ENCODE results near the gene PPP1R3D.
"Not testable (repeated sequence)": the region's sequence is repeated elsewhere in the genome, so short reads cannot be mapped to it uniquely, and the experiment has no call there.

Gene PPP1R3D, protein sequence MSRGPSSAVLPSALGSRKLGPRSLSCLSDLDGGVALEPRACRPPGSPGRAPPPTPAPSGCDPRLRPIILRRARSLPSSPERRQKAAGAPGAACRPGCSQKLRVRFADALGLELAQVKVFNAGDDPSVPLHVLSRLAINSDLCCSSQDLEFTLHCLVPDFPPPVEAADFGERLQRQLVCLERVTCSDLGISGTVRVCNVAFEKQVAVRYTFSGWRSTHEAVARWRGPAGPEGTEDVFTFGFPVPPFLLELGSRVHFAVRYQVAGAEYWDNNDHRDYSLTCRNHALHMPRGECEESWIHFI

DNA sequence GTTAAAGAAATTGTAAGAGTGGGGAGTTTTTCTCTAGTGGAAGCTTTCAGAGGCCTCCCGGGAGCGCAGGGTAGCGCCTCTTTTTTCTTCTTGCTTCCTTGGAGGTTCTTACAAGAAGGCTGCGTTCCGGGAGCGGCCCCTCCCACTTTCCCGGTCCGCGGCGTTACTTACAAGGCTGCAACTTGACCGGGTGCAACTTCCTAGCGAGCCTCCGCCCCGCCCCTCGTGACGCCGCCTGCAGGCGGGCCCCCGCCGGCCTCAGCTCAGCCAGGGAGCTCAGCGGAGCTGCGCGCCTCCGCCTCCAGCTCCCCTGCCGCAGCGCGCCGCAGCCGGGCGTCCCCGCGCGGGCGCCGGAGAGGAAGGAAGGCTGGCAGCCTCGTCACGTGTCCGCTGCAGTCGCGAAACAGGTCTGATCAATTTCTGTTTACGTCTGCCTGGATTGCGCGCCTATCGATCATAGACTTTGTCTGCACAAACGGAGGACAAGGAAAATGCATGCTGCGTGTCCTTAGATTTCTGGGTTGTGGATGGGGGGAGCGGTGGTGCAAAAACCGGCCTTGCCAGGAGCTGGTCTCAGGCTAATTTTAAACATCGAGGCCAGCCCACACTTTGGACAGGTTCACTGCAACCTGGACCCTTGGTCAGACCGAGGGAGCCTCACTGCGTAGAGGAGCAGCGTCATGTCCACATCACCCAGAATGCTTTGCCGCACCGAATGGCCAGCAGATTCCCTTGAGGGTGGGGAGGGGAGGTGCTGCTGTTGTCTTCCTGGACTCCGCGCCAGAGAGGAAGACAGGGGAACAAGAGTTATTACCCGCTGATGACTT lies at the start of gene PPP1R3D, which contains the start of gene FAM217B:
PPP1R3D (minus strand) TSS at position 177 of the 827 bp plus-strand sequence. CDS start 374 bp downstream, outside the sequence.
FAM217B (plus strand) TSS at position 261 of the 827 bp plus-strand sequence. CDS start 3,555 bp downstream, outside the sequence.
- DNase-seq (ENCODE audit: low read depth): peak; percentile 98

DNA sequence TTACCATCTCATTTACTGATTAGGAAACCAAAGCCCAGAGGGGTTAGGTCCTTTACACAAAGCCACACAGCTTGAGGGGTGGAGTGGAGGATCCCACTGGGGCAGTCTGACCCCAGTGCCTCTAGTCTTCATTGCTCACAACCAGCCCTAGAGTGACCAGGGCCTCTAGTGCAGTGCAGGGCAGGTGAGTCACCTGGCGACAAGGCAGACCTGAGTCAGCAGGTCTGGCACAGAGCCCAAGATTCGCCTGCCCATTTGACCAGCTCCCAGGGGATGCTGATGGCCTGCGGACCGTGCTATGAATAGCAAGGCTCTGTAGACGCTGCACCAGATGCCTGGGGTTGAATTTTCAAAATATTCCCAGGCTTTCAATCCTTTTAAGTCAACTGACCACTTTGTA lies 48.0 kb upstream of the PPP1R3D start:
- no peak for DNase-seq (ENCODE audit: low read depth)

DNA sequence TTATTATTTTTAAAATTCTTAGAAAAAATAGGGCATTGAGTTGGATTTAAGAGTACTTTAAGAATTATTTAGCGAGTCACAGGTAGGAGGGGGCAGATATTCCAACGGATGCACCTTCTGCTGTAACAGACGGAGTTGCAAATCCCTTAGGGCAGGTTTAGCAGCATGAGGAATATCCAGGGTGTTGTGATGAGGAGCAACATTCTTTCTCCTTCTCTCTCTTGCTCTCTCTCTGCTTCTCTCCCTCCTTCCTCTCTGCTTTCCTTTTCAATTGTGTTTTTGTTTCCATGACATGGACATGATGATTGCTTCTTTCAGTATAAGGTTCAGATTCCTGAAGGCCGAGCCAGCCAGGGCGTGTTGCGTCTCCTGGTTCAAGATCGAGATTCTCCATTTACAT lies 47.0 kb upstream of the PPP1R3D start:
- DNase-seq (ENCODE audit: low read depth): no peak

DNA sequence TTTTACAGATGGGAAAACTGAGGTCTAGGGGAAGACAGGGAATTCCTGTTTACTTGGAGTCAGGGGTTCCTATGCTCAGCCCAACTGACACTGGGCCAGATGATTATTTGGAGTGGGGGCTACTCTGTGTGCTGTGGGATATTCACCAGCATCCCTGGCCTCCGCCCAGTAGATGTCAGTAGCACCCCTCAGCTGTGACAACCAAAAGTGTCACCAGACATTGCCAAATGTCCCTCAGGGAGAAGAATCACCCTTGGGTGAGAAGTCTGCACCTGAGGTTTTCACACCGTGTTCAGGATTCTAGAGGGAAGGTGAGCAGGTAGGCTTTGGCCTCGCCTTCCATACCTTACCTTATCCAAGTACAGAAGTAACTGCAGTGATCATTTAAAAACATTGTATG lies 45.8 kb upstream of the PPP1R3D start:
- DNase-seq (ENCODE audit: low read depth): no peak

DNA sequence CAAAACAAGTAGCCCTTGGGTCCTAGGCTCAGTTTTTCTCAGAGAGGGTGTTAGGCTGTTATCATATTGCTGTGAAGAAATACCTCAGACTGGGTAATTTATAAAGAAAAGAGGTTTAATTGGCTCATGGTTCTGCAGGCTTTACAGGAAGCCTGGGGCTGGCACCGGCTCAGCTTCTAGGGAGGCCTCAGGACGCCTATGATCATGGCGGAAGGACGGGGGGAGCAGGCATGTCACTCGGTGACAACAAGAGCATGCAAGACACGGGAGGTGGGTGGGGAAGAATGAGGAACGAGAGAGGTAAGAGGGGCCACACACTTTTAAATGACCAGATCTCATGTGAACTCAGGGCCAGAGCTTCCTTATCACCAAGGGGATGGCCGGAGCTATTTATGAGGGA lies 45.1 kb upstream of the PPP1R3D start:
- no peak for DNase-seq (ENCODE audit: low read depth)

DNA sequence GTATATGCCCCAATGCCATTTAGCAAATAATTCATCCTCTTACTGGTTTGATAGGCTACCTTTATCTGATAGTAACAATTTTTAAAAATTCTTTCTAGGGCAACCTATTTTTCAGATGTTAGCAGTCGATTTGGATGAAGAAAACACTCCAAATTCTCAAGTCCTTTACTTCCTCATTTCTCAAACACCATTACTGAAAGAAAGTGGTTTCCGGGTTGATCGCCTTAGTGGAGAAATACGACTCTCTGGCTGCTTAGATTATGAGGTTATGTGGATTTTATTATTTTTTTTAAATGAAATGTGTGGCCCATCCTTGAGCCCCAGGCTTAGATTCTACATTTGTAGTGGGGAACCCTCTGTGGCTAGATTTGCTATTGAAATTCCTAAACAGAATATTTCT lies 44.4 kb upstream of the PPP1R3D start:
- DNase-seq (ENCODE audit: low read depth): no peak

DNA sequence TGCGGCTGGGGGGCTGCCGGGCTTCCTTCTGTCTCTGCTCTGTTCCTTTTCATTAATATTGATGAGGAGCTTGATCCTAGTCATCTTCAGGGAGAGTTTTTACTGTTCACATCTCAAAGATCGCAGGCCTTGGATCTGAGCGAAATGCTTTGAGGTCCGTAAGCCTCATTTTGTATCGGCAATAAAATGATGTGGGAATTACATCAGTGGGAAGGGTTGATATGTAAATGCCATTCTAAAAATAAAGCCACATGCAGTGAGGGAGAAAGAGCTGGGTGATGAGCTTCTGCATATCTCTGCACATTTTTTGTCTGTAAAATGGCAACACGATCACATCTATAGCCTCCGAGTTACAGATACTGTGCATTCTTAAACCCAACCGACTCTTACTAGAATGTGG lies 43.0 kb upstream of the PPP1R3D start:
- DNase-seq (ENCODE audit: low read depth): no peak

DNA sequence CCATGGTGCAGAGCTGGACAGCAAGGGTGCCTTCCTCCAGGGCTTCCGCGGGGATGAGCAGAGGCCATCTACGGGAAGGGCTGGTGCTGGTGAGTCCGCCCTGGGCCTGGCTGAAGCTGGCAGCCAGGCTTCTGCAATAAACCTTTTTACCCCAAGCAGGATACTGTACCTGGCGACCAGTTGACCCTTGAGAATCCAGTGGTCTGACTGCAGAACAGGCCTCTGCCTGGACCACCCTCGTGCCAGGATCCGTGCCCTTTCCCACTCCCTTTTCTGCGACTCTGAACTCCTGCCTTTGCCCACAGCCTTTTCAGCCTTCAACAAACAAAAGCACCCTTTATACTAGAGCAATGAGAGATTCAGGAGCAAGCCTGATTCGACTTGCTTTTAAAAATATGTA lies 37.0 kb upstream of the PPP1R3D start:
- no peak for DNase-seq (ENCODE audit: low read depth)

DNA sequence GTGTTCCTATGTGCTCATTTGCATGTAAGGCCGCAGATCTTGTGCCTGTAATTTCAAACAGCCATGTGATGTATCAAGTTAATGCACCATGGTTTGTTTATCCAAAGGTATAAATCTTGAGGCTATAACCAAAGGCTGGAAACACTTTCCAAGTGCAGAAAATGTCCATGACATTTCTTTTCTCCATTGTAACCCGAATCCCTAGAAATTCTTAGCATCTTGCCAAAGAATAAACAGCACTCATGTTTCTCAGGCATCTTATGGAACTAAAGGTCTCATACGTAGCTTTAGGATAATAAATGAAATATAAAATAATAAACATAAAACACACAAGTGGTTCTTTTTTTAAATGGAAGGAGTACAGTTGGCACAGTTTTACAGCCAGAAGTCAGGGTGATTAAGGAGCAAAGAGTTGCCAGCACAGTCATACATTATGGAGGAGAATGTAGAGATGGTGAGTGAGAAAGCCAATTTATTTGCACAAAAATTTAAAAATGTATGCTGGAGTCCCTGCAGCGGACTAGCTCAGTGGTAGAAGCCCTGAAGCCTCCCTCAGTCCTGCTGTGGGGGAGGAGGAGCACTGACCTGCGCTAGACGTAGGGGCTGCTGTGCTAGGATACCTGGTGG lies 36.2 kb upstream of the PPP1R3D start:
- DNase-seq (ENCODE audit: low read depth): peak; percentile 10

DNA sequence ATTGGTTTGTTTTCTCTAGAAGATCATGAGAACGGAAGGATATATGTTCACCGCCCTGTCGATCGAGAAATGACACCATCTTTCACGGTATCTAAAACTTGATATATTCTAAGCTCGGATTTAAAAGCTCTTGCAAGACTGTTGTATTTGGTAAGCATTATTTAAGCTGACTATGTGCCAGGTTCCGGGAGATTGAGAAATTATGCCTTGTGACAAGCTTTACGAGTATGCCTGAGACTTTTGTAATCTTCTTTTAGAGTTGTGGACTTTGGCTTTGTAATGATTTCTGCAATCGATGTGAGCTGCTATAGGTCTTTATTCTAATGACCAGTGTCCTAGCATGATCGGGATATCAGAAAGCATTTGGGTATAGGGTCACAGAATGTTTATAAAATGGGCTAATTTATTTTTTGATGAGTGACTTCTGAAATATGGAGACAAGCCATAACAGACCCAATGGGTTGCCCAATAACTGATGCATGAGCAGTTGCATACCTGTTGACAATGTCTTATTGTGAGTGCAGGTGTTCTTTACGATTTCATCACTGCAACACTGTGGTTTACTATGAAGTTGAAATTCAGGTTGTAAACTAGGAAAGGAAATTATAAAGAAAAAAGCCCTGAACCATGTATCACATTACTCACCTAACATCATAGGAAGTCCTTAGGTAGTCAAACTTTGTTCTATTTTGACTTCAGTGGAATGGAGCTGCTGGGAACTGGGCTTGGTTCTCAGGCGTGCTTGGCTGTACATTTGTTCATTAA lies 32.1 kb upstream of the PPP1R3D start:
- DNase-seq (ENCODE audit: low read depth): peak; percentile 20

DNA sequence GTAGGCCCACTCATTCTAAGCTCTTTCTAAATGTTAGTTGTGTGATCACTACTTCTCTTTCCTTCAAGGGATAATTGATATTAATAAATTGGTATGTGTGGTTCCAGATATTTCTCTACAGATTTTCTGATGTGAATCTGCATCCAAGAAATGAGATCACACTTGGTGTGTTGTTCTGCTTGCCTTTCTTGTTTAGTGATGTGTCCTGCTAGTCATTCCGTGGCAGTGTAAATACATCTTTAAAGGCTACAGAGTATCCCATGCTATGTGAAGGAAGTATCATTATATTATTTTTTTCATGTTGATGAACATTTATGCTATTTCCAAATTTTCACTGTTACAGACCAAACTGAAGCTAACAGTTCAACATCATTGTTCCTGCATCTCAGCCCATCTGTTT lies 31.3 kb upstream of the PPP1R3D start:
- DNase-seq (ENCODE audit: low read depth): no peak

DNA sequence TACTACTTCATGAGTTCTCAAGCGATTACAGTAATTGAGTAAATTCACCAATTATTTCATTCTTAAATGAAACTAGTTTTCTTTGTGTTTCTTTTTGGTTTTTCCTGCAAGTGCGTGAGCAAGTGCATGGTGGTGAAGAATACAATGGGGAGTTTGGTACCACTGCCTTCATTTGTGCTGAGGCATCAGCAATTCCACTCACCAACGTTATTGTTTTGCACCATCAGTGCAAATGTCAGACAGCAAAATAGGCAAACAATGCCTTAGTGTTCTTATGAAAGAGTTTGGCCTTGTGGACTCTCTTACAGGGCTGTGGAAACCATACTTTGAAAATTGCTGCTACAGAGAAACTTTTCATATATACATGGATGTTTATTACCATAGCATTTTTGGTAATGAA lies 26.3 kb upstream of the PPP1R3D start:
- DNase-seq (ENCODE audit: low read depth): no peak

DNA sequence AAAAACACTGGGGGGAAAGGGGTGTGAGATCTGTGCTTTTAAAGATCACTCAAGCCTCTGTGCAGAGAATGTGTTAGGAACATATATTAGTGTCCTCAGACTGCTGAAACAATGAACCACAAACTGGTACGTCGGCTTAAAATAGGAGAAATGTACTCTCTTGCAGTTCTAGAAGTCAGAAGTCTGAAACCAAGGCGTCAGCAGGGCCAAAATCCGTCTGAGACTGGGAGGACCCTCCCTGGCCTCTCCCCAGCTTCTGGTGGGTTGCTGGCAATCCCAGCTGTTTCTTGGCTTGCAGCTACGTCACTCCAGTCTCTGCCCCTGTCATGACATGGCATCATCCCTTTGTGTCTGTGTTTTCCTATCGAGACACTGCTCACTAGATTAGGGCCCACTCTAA lies 22.1 kb upstream of the PPP1R3D start:
- no peak for DNase-seq (ENCODE audit: low read depth)

DNA sequence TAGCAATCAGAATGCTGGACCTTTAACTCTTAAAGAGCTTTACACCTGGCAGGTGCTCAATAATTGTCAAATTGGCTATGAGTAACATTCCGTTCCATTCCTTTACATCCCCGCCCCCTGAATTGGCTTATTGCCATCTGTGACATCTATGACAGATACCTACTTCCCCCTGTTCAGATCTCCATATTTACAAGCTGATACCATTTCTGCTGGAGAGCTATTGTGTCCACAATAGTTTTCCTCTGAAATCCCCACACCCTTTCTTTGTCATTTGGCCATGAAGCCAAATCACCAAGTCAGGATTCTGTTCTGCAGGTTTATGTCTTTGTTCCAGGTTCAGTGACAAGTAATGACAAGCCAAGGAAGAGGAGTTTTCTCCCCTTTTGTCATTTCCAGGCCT lies 21.3 kb upstream of the PPP1R3D start:
- DNase-seq (ENCODE audit: low read depth): no peak

DNA sequence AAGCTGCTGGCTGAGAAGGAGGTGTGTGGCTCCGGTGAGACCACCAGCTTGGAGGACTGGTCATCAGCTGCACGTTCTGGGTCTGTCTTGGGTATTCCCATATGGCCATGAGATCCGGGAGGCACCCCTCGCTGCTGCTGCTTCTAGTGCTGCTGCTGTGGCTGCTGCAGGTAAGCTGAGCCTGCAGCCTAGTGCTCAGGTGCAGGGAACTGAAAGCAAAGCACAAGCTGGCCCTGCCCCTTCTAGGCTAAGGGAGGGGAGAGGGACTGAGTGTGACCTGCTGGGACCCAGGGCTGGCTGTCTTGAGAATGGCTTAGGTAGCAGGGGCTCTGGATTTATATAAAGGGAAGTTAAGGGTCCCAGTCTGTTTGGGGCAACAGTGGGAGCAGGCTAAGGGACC lies 18.5 kb upstream of the PPP1R3D start:
- DNase-seq (ENCODE audit: low read depth): no peak

DNA sequence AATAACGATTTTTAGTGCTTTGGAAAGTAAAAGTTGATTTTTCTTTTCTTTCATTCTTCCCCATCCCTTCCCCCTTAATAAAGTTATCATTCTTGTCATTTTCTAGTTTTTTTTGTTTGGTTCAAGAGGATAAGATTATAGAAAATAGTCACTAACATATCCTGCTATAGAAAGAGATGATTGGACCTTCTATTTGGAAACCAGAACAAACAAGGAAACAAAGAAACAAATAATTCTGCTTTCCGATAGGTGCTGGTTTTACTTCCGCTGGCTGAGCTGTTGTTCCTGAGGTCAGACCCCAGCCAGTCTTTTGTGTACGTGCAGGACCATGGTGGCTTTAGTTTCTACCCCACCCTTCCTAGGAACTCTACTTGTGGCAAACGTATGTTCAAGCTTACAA lies 18.0 kb upstream of the PPP1R3D start, which contains the start of gene CDH26:
CDH26 (plus strand) TSS at position 301 of the 400 bp plus-strand sequence. CDS start 304 bp downstream, outside the sequence.
- no peak for DNase-seq (ENCODE audit: low read depth)

DNA sequence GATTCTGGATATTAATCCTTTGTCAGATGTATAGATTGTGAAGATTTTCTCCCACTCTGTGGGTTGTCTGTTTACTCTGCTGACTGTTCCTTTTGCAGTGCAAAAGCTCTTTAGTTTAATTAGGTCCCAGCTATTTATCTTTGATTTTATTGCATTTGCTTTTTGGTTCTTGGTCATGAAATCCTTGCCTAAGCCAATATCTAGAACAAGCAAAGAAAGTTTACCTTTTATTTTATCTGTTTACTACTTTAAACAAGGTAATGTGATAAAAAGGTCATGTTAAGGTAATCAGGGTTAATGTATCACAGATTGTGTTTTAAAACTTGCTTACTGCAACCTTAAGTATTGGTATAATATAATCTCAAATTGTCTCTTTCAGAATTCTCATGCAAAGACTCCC lies 17.5 kb upstream of the PPP1R3D start:
- not testable (repeated sequence) for DNase-seq (ENCODE audit: low read depth)

DNA sequence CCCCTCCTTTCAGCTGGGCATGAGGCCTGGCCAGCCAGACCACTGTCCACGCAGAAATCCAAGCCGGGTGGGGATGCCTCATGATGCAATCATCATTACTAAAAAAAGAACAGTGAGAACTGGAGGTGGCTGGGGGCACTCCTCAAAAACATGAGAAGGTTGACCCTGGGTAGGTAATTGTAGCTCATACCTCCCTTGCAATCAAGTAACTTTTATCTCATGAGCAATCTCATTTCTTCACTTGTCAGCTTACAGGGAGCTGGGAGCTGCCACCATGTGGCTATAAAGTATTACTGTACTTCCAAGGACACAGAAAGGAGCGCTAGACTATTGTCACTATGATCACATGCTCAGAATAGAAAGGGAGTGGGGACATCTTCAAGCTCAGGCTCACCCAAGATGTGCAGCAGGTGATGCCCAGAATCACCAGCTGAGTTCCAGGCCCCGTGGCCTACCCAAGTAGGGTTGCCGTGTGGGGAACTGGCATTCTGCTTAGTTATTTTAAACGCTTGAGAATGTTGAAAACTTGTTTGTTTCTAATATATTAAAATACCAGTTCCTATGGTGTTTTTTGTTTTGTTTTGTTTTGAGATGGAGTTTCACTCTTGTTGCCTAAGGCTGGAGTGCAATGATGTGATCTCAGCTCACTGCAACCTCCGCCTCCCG lies 15.2 kb upstream of the PPP1R3D start:
- DNase-seq (ENCODE audit: low read depth): peak; percentile 9

DNA sequence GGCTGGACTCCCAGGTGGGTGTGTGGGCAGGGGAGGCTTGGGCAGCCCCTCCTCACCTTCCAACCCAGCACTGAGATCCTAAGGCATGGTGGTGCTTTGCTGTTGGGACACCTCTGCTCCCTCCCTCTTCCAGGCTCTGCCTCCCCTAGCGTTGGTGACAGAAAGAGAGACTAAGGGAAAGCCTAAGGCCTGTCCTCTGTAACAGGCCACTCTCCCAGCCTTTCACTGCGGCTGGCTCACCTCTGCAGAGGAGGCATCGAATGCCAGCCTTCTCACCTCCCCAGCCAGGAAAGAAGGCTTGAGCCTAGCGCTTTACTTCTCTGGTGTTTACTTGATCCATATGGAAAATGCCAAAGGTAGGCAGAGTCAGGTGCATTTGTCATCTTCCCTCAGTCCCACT lies 14.6 kb upstream of the PPP1R3D start:
- DNase-seq (ENCODE audit: low read depth): no peak

DNA sequence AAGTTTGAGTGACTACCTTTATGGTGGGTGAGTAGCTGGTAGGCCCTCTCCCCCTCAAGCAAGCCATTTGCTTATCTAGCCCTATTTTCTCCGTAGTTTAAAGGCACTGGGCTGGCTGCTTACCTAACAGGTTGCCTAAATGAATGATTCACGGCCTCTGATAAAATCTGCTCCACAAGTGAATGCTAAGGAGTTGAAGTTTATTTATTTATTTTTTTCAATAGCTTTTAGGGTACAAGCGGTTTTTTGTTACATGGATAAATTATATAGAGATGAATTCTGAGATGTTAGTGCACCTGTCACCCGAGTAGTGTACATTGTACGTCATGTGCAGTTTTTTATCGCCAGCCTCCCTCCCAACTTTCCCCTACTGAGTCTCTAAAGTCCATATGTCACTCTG lies 9.8 kb upstream of the PPP1R3D start:
- DNase-seq (ENCODE audit: low read depth): no peak
